NCI-H460 (cell line): ENCODE results near the gene TOMM6. TPM values are rescaled to one million over a fixed set of nuclear protein-coding genes. Genes with fewer than 3 reads are reported as not detected.
A peak's percentile ranks its signal among the peaks of the same experiment; 100 is the strongest.
"Not testable (repeated sequence)": the region's sequence is repeated elsewhere in the genome, so short reads cannot be mapped to it uniquely, and the experiment has no call there.

ENCODE experiments used
- DNase-seq: peaks from one replicate; pipeline ENCODE4 v3.0.0-alpha.2; 2016; ENCODE audit warnings: low read depth; ENCODE audit errors: extremely low read depth
- total RNA-seq: library from RNA; depleted of rRNA; stranded (reverse); fragments of >200 nt; shearing (Covaris generic); gene quantifications from 2 replicates; pipeline ENCODE4 v1.2.3, GENCODE V29; 2014

TOMM6 gene
- total RNA-seq, 1 experiment from 2014 or later, result 142 TPM

DNA sequence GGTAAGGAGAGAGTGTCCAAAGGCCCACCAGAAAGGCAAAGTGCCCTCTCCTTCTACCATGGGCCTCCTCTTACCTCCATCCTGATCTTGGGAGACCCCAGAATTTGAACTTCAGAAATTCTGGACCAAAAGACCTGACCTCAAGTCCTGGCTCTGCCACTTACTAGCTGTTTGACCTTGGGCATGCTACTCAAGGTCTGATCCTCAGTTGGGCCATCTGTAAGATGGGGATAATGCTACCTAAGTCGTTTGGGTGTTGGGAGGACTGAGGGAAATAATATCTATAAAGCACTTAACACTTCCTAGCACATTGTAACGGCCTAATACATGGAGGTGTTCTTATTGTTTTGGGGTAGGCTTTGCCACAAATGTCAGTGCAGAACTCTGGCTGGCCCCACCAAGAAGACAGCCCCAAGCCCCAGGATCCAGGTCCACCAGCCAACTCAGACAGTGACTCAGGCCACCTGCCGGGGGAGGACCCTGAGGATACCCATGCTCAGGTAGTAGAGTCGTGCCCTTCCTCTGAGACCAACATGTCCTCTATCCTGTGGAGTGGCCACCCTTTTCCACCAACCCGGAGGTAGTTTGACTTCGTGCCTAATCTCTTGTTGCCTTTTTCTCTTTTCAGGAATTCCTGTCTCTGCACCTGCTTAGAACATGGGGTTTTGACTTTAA is 4.3 kb upstream of the TOMM6 start:
- no peak for DNase-seq

DNA sequence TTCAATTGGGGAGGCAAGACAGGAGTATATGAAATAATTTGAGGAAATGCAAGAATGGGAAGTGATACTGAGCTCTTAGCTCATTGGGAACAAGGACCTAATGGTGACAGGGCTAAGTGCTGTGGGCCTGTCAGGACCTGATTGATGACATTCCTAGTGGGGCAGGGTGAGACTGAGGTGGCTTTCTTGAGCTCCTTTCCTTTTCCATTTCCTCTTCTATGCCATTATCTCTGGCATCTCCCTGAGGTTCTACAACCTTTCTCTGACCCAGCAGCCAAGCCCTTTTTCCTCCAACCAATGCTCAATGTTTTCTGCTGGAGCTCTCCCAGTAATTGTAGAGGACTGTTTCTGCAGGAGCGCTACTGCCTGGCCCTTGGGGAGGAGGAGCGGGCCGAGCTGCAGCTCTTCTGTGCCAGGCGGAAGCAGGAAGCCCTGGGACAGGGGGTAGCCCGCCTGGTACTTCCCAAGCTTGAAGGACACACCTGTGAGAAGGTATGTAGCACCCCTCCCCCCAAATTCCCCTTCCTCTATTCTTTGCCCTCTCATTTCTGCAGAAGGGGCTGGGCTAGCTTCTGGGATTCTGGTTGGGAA is 2.8 kb upstream of the TOMM6 start:
- no peak for DNase-seq

DNA sequence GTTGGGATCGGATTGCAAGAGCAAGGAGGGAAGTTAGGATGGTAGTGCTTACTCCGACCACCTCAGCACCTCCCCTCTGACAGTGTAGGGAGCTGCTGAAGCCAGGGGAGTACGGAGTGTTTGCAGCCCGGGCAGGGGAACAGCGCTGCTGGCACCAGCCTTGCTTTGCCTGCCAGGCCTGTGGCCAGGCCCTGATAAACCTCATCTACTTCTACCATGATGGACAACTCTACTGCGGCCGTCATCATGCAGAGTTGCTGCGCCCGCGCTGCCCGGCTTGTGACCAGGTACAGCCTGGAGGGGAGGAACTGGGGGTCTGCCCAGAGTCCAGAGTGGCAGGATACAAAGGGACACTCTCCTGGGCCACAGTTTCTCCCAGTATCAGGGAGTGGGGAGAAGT is 2.2 kb upstream of the TOMM6 start:
- no peak for DNase-seq

- no peak for DNase-seq
Measured at GRCh38 chr6:41785689-41786450, 1.6 kb upstream of the TOMM6 start.

- peak; percentile 63 for DNase-seq
Measured at GRCh38 chr6:41786451-41787218, 859 bp upstream of the TOMM6 start.

DNA sequence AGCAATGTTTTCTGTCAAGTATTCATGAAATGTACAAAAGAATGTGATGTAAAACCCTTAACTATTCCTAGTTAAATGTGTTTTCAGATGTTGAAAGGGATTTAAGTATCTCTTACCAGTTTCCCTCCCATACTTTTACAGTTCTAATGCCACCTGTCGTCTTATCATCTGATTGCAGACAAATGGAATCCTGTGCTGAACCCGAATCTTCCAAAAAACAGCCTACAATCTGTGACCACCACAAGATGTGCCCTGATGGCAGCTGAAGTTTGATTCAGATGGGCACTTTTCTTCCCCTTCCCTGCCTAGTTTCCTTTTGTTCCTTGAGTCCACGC is 1.9 kb downstream of the TOMM6 start:
- DNase-seq, result no peak

GRCh38 chr6:41790045-41790444 is 2.6 kb downstream of the TOMM6 start:
- no peak for DNase-seq

DNA sequence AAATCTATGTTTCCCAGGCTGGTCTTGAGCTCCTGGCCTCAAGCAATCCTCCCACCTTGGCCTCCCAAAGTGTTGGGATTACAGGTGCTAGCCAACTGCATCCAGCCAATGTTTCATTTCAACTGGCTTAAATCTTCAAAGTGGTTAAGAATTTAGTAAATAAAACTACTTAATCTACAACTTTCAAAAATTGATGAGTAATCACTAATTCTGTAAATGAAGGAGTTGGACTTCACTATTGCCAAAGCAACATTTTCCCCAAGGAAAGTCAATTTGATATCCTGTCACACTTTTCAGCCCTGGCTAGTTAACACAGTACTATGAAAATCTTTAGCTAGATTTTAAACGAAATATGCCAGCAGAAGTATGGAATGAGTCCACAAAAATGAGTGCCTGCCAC is 3.8 kb downstream of the TOMM6 start:
- no peak for DNase-seq

GRCh38 chr6:41791984-41792383 is 4.5 kb downstream of the TOMM6 start:
- no peak for DNase-seq

- DNase-seq, result no peak
Measured at GRCh38 chr6:41796474-41796873, 9.0 kb downstream of the TOMM6 start.

DNA sequence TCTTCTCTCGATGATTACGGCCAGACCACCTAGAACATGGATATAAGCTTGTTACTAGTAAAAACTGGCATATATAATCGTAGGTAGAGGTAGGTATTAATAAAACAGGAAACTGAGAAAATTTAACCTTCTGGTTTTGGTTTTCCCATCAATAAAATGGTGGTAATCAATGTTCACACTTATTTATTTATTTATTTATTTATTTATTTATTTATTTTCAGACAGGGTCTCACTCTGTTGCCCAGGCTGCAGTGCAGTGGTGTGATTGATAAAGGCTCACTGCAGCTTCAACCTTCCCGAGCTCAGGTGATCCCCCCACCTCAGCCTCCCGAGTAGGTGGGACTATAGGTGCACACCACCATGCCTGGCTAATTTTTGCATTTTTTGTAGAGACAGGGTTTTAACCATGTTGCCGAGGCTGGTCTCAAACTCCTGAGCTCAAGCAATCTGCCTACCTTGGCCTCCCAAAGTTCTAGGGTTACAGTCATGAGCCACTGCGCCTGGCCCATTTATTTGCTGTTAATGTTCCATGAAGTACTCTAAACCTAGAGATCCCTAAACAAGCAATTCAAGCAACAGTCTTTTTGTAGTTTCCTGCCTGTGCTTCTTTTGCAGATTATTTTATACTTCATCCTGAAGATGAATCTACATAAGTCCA is 11.5 kb downstream of the TOMM6 start:
- no peak for DNase-seq

GRCh38 chr6:41799559-41799911 is 12.0 kb downstream of the TOMM6 start:
- DNase-seq, result no peak

GRCh38 chr6:41801380-41801779 is 13.9 kb downstream of the TOMM6 start:
- no peak for DNase-seq

DNA sequence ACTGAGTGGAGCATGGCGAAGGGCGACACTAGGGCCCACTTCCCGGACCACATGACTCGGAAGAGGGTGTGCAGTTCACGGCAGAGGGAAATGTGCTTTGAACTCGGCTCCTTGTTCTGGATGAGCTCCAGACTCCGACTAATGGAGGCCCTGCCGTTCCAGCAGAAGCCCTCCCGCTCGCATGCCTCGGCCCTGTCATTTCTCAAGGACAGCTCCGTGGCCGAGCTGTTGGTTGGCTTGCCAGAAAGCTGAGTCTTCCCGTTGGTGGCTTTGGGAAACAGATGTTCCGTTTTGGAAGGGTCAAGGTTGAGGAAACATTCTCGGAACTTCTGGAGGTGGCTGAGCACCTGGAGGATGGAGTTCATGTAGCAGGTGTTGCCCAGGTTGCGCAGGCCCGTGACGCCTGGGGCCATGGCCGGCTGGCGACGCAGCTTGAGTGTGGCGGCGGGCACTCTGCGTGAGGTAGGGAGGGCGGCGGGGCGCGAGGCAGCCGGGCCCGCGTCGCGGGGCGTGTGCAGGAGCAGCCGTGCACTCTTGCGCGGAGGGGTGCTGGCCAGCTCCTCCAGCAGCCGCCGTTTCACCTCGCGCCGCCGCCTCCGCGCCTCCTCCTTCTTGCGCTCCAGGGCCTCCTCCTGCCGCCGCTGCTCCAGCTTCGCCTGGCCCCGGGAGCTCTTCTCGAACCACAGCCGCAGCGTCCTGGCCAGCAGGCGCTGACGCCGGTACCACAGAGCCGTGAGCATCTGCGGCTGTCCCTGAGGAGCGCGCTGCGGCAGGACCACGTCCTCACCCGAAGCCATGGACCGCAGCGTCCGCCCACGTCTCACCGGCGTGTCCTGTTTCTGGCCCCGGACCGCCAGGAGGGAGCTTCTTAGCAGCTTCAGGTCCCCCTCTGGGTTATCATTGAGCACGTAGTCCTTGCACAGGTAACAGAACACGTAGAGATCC is 18.6 kb downstream of the TOMM6 start:
- DNase-seq, result no peak

DNA sequence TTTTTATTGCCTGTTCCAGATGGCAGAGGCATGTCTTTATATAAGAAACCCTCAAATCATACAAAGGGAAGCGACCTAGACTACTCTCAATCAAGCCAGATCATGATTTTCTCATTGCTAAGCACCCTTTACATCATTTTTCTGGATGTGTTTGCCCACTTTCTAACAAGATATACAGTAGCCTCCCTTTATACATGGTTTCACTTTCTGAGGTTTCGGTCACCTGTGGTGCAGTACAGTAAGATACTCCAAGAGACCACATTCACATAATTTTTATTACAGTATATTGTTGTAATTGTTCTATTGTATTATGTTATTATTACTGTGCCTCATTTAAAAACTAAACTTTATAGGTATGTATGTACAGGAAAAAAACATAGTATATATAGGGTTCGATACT is 23.6 kb downstream of the TOMM6 start:
- DNase-seq, result no peak

DNA sequence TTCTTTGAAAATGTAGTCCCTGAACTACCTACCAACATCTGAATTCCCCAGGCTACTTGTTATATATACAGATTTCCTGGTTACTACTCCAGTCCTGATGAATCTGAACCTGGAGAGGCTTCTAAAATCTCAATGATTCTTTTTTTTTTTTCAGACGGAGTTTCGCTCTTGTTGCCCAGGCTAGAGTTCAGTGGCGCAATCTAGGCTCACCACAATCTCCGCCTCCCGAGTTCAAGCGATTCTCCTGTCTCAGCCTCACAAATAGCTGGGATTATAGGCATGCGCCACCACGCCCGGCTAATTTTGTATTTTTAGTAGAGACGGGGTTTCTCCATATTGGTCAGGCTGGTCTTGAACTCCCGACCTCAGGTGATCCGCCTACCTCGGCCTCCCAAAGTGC is 24.5 kb downstream of the TOMM6 start:
- not testable (repeated sequence) for DNase-seq

- DNase-seq, result no peak
Measured at GRCh38 chr6:41813469-41813868, 26.0 kb downstream of the TOMM6 start.

DNA sequence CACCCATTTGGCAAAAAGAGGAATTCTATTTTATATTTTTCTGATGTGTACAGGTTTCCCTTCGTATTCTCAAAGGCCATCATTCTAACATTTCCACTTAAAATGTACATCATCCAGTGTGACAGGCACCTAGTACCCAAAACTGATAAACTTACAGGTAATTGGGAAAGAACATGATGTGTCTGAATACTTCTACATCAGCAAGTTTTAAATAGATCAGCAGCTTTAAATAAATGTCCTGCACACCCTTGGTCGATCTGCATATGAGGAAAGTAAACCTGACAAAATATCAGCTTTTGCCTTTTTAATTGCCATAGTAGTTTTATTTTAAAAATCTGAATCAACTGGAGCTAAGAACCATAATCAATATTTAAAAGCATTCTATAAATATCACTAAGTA is 26.5 kb downstream of the TOMM6 start:
- no peak for DNase-seq

DNA sequence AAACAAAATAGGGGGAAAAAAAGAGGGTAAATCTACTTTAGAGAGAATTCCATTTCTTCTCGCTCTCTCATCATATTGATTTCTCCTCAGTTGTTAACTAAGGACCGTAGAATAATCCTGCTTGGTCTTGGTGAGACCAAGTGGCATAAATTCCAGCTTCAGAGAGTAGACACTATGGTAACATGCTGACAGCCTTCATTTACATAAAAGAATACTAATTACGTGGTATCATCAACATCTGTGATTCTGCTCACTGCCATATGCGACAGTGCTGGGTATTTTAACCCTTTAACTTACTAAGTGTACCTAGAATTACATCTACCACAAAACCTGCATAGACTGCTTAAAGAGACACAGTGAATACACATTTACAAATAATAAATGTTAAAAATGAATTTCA is 27.1 kb downstream of the TOMM6 start:
- DNase-seq, result no peak

DNA sequence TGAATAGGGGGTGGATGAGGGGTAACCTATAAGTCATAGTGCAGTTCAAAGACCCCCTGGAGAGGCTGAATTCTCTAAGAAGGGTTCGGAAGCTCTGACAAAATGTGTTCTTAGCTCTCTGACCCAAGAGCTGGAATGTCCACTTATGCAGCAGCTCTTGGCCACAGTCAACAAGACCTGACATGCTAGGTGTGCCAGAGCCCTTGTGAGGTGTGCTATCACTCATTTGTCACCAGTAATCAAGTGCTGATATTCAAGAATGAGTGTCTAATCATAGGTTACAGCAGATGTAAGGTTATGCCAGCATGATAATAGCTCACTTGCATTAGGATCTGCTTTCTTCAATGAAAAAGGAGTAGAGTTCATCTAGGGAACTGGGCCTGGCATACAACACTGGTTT is 28.1 kb downstream of the TOMM6 start:
- no peak for DNase-seq
